ENCODE measurements around the gene RNF207.

- TF ChIP-seq YY1 (tag by site-specific recombination; IDR thresholded peaks at IDR 0.05) (no peak), CTCF (tag by site-specific recombination; IDR thresholded peaks at IDR 0.05) (no peak), HOXD13 (CRISPR knock-in tag; IDR thresholded peaks at IDR 0.05; ENCODE audit: borderline replicate concordance) (no peak), BCL11A (tag by site-specific recombination; IDR thresholded peaks at IDR 0.05; ENCODE audit: low read depth) (no peak), ZNF138 (tag by site-specific recombination; IDR thresholded peaks at IDR 0.05; ENCODE audit: borderline replicate concordance) (no peak)
Measured at GRCh38 chr1:6191968-6192367, 14.0 kb upstream of the RNF207 start.

All from HEK293 (cell line).